Measurements from ENCODE around the gene CBFA2T3. TPM values are rescaled to one million over a fixed set of nuclear protein-coding genes. Genes with fewer than 3 reads are reported as not detected.
A peak's percentile ranks its signal among the peaks of the same experiment; 100 is the strongest.

The CBFA2T3 gene
- total and polyA plus RNA-seq, 9 donors, result 0.53 to 2.8 (median 1.2) TPM; not detected in 1

DNA sequence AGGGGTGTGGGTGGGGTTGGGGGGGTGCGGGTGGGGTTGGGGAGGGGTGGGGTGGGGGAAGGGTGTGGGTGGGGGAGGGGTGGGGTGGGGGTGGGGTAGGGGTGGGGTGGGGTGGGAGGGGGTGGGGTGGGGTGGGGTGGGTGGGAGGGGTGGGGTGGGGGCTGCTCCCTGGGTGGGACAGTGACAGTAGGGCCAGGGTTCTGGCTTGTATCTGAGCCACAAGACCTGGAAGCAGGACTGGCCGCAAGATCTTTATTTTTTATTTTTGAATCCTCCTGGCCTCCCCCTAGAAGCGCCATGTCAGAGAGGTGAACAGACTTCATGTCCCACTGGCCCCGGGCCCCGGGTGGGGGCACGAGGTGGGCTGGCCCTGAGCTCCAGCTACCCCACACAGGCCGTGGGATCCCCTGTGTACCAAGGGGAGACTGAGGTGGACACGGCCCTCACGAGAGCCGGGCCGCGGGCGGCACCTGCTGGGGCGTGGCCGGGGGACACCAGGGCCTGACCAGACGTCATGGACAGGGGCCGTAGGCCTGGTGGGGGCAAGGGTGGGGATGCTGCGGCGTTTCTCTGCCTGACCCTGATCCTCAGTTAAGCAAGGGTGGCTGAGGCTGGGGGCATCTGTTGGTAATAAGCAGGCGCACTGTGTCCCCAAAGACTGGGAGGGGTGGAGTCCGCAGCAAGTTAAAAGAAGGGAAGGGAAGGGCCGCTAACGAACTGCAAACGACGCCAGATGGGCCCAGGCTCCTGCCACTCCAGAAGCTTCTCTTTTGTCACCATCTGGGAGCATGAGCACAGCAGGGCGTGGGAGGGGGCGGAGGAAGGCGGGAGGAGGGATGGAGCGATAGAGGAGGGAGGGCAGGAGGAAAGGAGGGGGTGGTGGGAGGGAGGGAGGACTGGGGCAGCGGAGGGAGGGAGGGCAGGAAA lies 88.3 kb downstream of the CBFA2T3 start:
- H3K27ac ChIP-seq, result no peak overlapping the region
- no peak for DNase-seq
- no peaks in the 10 kb centered on the region for H3K9me3 ChIP-seq
- no peaks in the 10 kb centered on the region for H3K36me3 ChIP-seq
- H3K4me1 ChIP-seq (ENCODE audit: insufficient read depth), result peaks cover 6% of the 10 kb centered on the region
- TF ChIP-seq, protein P1, sequence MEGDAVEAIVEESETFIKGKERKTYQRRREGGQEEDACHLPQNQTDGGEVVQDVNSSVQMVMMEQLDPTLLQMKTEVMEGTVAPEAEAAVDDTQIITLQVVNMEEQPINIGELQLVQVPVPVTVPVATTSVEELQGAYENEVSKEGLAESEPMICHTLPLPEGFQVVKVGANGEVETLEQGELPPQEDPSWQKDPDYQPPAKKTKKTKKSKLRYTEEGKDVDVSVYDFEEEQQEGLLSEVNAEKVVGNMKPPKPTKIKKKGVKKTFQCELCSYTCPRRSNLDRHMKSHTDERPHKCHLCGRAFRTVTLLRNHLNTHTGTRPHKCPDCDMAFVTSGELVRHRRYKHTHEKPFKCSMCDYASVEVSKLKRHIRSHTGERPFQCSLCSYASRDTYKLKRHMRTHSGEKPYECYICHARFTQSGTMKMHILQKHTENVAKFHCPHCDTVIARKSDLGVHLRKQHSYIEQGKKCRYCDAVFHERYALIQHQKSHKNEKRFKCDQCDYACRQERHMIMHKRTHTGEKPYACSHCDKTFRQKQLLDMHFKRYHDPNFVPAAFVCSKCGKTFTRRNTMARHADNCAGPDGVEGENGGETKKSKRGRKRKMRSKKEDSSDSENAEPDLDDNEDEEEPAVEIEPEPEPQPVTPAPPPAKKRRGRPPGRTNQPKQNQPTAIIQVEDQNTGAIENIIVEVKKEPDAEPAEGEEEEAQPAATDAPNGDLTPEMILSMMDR (IDR thresholded peaks at IDR 0.05), result no peak
- no peak for TF ChIP-seq EP300 (IDR thresholded peaks at IDR 0.05)
- intact Hi-C loops (cut with DNase I), result no loop called here
- H3K4me3 ChIP-seq, result no peak overlapping the region
- H3K27me3 ChIP-seq, result no peaks in the 10 kb centered on the region
- 73 to 81% (median 78%) methylated on average over 18 to 30 of the region's 30 CpGs for WGBS, 3 donors

DNA sequence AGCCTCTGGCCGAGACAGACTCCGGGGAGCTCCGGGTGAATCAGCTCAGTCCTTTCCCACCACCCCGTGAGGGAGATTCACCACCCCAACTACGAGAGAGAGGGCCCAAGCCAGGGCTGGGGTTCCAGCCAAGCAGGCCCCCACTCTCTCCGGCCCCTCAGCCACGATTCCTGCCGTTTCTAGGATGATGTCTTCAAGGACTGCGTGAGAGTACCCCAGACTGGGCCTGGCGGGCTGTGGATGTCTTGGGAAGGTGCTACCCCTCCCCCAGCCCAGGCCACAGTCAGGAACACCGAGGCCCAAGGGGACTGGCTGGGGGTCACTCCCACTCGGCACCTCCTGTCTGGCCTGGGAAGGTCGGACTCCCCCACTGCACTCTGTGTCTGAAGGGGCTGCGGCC lies 89.0 kb downstream of the CBFA2T3 start:
- WGBS, 3 donors, result 38 to 56% (median 44%) methylated on average over 10 to 14 of the region's 14 CpGs
- H3K9me3 ChIP-seq, result no peaks in the 10 kb centered on the region
- no peak overlapping the region for H3K27ac ChIP-seq
- no peaks in the 10 kb centered on the region for H3K27me3 ChIP-seq
- peaks cover 6% of the 10 kb centered on the region for H3K4me1 ChIP-seq (ENCODE audit: insufficient read depth)
- TF ChIP-seq EP300 (IDR thresholded peaks at IDR 0.05) (no peak), POLR2A (IDR thresholded peaks at IDR 0.05) (no peak)
- TF ChIP-seq, protein P1 (IDR thresholded peaks at IDR 0.05), result no peak
- H3K4me3 ChIP-seq, result no peak overlapping the region
- intact Hi-C loops (cut with DNase I), result no loop called here
- no peaks in the 10 kb centered on the region for H3K36me3 ChIP-seq
- no peak for DNase-seq

DNA sequence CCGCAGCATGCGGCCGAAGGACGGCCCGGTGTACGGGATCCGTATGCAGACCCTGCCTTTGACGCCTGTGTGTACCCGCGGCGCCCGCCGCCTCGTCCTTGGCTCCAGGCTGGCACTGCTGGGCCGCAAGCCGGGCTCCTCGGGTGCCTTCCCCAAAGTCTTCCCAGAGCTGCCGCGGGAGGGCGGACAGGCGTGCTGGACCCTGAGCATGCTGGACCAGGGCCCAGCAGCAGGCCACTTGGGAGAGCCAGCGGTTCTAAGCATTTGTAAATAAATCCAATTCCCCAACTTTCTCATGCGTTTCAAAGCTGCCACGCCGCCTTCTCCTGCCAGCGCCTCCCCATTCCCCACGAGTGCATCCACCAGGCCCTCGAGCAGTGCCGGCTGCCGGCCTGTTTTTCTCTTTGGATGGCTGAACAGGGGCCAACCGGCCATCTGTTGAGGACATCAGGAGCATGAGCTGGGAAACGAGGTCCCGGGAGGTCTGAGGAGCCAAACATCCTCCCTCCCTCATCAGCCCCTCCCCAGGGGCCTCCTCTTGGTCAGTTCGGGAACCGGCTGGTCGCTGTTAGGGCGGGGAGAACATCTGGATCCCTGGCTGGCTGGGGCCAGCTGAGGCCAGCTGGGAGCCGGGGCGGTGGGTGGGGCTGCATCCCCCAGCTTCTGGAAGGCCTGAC lies 90.0 kb downstream of the CBFA2T3 start:
- H3K9me3 ChIP-seq, result no peaks in the 10 kb centered on the region
- no peak overlapping the region for H3K4me3 ChIP-seq
- H3K27me3 ChIP-seq, result no peaks in the 10 kb centered on the region
- no peak overlapping the region for H3K27ac ChIP-seq
- no peaks in the 10 kb centered on the region for H3K36me3 ChIP-seq
- intact Hi-C loops (cut with DNase I), result no loop called here
- no peak for TF ChIP-seq POLR2A (IDR thresholded peaks at IDR 0.05)
- TF ChIP-seq, protein P1 (IDR thresholded peaks at IDR 0.05), result no peak
- DNase-seq, result peak; percentile 49 to 80 (median 60)
- peaks cover 6% of the 10 kb centered on the region for H3K4me1 ChIP-seq (ENCODE audit: insufficient read depth)
- 43 to 62% (median 54%) methylated on average over 38 to 39 of the region's 39 CpGs for WGBS, 3 donors

DNA sequence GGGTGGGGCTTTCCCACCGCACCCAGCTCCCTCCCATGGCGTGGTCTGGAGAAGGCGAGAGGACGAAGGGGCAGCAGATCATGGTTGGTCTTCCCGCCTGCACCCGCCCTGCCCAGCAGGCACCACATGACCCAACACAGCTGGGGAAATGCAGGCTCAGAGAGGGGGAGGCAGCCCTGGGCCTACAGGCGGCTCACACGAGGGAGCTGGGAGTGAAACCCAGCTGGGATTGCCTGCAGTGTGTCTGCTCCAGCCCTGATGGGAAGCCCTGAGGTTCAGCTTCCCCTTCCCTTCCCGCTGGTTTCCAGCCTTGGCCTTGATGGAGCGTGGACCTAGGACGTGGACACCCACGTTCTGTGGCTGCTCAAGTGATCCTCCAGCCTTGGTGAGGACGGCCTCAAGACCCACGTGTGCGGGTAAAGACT lies 90.6 kb downstream of the CBFA2T3 start:
- no peaks in the 10 kb centered on the region for H3K36me3 ChIP-seq
- H3K9me3 ChIP-seq, result no peaks in the 10 kb centered on the region
- no peak overlapping the region for H3K27ac ChIP-seq
- intact Hi-C loops (cut with DNase I), result no loop called here
- H3K4me1 ChIP-seq (ENCODE audit: insufficient read depth), result peaks cover 6% of the 10 kb centered on the region
- TF ChIP-seq POLR2A (IDR thresholded peaks at IDR 0.05), result no peak
- TF ChIP-seq, protein P1 (IDR thresholded peaks at IDR 0.05), result no peak
- no peak overlapping the region for H3K4me3 ChIP-seq
- 73 to 88% (median 82%) methylated on average over 15 of the region's 15 CpGs for WGBS, 3 donors
- DNase-seq, result no peak
- H3K27me3 ChIP-seq, result no peaks in the 10 kb centered on the region
